NB4 (cell line): ENCODE measurements around the gene NR1D2.
"Not testable (repeated sequence)": the region's sequence is repeated elsewhere in the genome, so short reads cannot be mapped to it uniquely, and the experiment has no call there.

Experiments
- DNase-seq: peaks from one replicate; pipeline ENCODE4 v3.0.0; 2010; ENCODE audit warnings: low read depth
- H3K4me3 ChIP-seq: one replicate; pipeline ENCODE4 v1.5.1; 2011; ENCODE audit warnings: mild to moderate bottlenecking, low read depth, low read length, moderate library complexity
- MYC ChIP-seq: IDR thresholded peaks from 2 replicates; pipeline ENCODE4 v1.6.1; 2011; ENCODE audit warnings: low read depth, low read length
- POLR2A ChIP-seq: IDR thresholded peaks from 2 replicates; pipeline ENCODE4 v1.6.1; 2011; ENCODE audit warnings: mild to moderate bottlenecking; ENCODE audit not compliant: insufficient read length; ENCODE audit errors: extremely low read depth
- TF ChIP-seq, protein P1 (sequence below): IDR thresholded peaks from 2 replicates; pipeline ENCODE4 v1.6.1; 2011; ENCODE audit warnings: low read depth, low read length
- TF ChIP-seq, protein P2 (sequence below): IDR thresholded peaks from one replicate; pipeline ENCODE4 v1.5.1; 2012; ENCODE audit warnings: low read depth, low read length

NR1D2 gene

DNA sequence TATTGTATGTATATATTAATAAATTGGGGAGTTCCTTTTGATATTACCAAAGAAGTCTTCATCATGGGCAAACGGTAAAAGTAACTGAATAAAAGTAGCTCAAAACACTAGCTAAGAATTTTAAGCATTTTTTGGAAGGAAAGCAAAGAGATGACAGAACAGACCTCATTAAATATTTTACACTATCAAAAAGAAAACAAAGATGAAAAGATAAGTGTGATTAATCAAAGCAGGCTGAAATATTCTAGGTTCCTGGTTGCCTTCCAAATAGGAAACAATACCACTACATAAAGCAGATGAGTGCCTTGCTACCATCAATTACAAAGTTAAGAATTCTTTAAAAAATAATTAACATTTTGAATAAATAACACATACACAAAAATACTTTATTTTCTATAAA is 31.9 kb upstream of the NR1D2 start:
- TF ChIP-seq, protein P1, sequence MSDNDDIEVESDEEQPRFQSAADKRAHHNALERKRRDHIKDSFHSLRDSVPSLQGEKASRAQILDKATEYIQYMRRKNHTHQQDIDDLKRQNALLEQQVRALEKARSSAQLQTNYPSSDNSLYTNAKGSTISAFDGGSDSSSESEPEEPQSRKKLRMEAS = no peak
- TF ChIP-seq MYC (no peak), POLR2A (no peak)
- TF ChIP-seq, protein P2, sequence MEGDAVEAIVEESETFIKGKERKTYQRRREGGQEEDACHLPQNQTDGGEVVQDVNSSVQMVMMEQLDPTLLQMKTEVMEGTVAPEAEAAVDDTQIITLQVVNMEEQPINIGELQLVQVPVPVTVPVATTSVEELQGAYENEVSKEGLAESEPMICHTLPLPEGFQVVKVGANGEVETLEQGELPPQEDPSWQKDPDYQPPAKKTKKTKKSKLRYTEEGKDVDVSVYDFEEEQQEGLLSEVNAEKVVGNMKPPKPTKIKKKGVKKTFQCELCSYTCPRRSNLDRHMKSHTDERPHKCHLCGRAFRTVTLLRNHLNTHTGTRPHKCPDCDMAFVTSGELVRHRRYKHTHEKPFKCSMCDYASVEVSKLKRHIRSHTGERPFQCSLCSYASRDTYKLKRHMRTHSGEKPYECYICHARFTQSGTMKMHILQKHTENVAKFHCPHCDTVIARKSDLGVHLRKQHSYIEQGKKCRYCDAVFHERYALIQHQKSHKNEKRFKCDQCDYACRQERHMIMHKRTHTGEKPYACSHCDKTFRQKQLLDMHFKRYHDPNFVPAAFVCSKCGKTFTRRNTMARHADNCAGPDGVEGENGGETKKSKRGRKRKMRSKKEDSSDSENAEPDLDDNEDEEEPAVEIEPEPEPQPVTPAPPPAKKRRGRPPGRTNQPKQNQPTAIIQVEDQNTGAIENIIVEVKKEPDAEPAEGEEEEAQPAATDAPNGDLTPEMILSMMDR = no peak
- no peak overlapping the region for H3K4me3 ChIP-seq

DNA sequence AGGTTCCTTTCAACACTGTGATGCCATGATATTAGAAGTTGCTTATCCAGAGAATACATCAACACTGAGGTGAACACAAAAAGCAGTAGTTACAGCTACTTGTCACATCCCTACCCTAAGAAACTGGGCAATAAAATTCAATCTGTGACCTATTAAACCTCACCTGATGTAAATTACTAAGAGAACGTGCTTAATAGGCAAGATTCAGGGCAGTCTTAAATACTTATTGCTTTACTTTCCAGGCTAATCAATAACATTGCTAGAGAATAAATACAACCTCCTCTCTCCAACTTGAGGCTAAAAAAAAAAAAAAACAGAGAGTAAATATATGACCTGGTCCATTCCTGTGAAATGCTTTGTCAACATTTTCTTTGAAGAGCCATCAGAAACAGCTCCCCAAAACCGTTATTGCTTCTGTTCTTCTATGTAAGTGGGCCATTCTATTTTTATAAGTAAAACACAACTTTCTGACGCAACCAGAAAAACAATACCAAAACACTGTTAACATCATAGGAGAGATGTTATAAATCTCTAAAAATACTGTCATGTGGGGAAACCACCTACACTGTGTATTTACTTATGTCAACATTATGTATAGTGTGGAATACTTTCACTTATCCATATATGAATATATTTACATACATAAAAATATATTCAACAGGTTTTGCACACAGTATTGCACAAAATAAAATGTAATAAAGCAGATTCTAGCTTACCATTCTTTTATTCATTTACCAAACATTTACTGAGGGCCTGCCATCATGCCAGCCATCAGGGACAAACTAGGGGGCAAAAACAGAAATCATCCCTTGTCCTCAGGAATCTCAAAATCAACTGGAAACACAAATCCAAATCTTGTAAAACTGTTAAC is 31.0 kb upstream of the NR1D2 start:
- no peak overlapping the region for H3K4me3 ChIP-seq

More for the DNA sequence above, 31.9 kb upstream of the NR1D2 start:
- no peak for DNase-seq

DNA sequence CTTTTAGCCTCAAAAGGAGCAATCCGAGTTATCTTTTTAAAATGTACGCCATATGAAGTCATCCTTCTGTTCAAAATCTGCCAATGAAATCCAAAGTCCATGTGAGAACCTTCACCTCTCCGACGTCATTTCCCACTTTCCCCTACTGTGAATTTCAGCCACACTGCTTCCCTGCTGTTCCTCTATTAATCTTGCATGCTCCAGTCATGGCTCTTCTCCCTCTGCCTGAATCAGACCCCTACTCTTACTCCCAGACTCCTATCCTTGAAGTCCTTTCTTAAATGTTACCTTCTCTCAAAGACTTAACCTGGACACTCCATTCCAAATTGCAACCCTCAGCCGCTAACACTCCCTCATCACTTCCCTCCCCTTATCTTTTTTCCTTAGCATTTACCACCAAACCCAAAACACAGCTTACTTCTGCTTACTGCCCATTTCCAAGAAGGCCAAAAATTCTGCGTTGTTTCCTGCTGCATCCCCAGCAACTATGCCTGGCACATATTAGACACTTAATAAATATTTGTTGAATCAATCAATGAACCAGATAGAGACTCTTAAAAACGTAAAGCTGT is 29.5 kb upstream of the NR1D2 start:
- peak; percentile 37 for DNase-seq
- peak overlapping the region; percentile 66 for H3K4me3 ChIP-seq
- TF ChIP-seq, protein P1 = no peak
- TF ChIP-seq MYC (no peak), POLR2A (no peak)
- TF ChIP-seq, protein P2 = no peak

More for the DNA sequence above, 31.0 kb upstream of the NR1D2 start:
- no peak for DNase-seq
- TF ChIP-seq, protein P2 = no peak
- TF ChIP-seq MYC (no peak), POLR2A (no peak)
- TF ChIP-seq, protein P1 = no peak

DNA sequence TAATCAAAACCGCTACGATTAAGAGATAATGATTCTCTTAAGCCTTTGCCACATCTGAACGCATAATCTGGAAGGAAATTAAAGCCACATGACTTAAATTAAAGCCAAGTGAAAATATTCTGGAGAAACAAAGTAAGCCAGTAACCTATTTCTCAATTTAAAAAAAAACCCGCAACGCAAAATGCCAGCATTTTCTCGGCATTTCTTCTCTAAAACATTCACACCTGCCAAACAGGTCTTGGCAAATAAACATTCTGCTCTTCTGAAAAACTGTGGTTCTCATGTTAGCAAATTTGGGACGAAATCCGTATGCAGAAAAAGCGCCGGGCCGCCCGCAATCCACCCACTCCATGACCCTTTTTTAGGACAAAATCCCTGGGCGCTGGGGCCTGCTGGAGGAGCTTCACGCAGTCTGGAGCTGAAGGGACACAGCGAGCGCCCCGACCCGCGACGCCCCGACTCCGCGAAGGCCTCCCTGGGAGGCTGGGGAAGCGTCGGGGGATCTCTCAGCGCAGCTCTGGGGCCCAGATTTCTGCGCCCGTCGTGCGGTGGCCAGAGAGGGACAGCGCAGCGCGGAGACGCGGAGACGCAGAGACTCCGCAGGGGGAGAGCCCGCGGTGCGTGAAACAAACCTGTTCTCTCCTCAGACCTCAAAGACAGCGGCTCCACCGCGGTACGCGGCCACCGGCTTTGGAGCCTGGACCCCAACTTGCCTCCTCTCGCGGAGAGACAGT is 28.8 kb upstream of the NR1D2 start:
- TF ChIP-seq POLR2A = no peak
- TF ChIP-seq, protein P1 = no peak
- TF ChIP-seq MYC = no peak
- TF ChIP-seq, protein P2 = no peak
- H3K4me3 ChIP-seq = peak overlapping the region; percentile 66
- DNase-seq = no peak

DNA sequence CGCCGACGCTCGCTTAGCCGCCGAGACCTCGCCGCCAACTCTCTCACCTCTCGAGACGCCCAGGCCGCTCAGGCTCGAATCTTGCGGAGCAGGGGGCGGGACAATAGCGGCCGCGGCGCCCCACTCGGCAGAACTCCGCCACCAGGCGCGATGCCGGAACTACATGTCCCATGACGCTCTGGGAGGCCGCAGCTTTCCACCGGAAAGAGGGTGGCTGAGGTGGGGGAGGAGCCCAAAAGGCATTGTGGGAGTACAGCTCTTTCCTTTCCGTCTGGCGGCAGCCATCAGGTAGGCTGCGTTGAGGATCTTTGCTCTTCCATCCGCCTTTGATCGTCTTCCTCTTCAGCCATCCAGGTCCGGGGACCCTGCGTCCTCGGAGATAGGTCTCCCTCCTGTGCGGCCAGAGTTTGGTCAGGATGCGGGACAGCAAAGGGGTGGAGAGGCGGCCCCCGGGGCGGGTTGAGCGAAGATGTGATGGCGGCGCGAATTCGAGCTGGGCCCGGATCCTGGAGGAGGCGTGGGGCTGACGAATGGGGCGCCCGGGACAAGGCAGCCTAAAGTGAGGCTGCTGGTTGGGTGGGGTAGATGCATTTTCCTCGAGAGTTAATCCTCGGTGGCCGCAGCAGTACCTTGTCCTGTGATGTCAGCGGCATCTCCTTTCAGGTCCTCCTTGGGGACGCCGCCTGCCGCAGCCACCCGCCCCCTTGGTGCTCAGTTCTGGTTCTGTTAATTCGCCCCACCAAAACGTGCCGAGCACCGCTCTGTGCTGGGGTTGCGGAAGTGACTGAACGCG is 28.0 kb upstream of the NR1D2 start, which contains the start of the genes NKIRAS1 and RPL15:
Gene NKIRAS1, minus strand, starts transcription at position 105 of the 793 bp plus-strand sequence. CDS start 6,086 bp downstream, outside the sequence.
Gene RPL15, plus strand, starts transcription at position 247 of the 793 bp plus-strand sequence. CDS start 728 bp downstream, outside the sequence.
- peak within 1 kb of the TSS; percentile 92 for H3K4me3 ChIP-seq
- peak; percentile 97 for DNase-seq
- TF ChIP-seq, protein P2 = no peak
- TF ChIP-seq, protein P1 = peak; percentile 77
- TF ChIP-seq POLR2A = peak; percentile 99
- peak; percentile 96 for TF ChIP-seq MYC

DNA sequence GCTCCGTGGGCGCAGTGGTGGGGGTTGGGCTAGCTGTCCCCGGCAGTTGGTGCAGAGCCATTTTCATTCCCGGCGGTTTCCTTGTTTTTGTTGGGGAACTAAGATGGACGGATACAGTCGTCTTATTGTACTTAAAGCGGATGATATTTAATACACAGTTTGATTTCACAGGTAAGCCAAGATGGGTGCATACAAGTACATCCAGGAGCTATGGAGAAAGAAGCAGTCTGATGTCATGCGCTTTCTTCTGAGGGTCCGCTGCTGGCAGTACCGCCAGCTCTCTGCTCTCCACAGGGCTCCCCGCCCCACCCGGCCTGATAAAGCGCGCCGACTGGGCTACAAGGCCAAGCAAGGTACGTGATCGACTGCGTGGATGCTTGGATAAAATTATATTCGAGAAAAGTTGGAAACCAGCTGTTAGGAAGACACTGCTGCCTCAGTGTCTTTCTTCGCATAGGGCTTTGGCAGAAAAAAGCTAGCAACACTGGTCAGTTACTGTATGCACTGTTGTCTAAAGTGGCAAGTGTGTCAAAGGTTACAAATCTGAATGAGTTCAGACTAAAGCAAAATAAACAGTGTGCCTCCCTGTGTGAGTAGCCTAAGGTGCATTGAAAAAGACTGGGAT is 27.3 kb upstream of the NR1D2 start:
- DNase-seq = peak; percentile 82
- peak overlapping the region; percentile 92 for H3K4me3 ChIP-seq

DNA sequence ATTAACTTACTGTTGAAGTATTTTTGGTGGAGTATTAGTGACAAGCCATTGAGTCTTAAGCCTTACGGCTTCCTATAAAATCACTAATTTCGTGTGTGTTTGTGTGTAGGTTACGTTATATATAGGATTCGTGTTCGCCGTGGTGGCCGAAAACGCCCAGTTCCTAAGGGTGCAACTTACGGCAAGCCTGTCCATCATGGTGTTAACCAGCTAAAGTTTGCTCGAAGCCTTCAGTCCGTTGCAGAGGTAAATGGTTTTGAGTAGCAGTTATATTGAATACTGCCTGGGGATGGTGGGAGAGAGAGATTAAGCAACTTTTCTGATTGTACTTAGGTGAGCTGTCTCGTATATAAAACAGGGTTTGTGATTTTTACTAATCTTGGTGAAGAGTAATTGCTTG is 26.8 kb upstream of the NR1D2 start:
- not testable (repeated sequence) for DNase-seq
- H3K4me3 ChIP-seq = peak overlapping the region; percentile 92
